Liver (tissue), 3 donors: ENCODE results near the gene CACNA1C.

Experiments
- CTCF ChIP-seq: fragments of 150-350 bp; IDR thresholded peaks from 2 replicates; pipeline ENCODE4 v1.5.1; 2017; ENCODE audit warnings: improper control_type of control experiment, low read depth, low read length; ENCODE audit not compliant: missing input control
- EGR1 ChIP-seq, 2 donors: IDR thresholded peaks; 2 replicates each; pipeline ENCODE4 v1.6.1; 2016 to 2018; ENCODE audit warnings: antibody characterized with exemption in 2 of 2, low read depth in 2 of 2
- MAX ChIP-seq: IDR thresholded peaks from 2 replicates; pipeline ENCODE4 v1.6.1; 2016; ENCODE audit warnings: antibody characterized with exemption
- RAD21 ChIP-seq, 2 donors: IDR thresholded peaks; 2 replicates each; pipeline ENCODE4 v1.6.1; 2016; ENCODE audit warnings: antibody characterized with exemption in 2 of 2, mild to moderate bottlenecking in 2 of 2
- RXRA ChIP-seq, 2 donors: IDR thresholded peaks; 2 replicates each; pipeline ENCODE4 v1.6.1; 2017 to 2018; ENCODE audit warnings: antibody characterized with exemption in 2 of 2, mild to moderate bottlenecking in 1 of 2
- donor health status: healthy.
- donor health status: healthy.

GRCh38 chr12:2498964-2499500, 446.2 kb downstream of the CACNA1C start:
- TF ChIP-seq CTCF = no peak
- no peak for TF ChIP-seq RAD21 (IDR thresholded peaks at IDR 0.05)
- no peak for TF ChIP-seq EGR1 (IDR thresholded peaks at IDR 0.05; ENCODE audit: low read depth in 2 of 2)
- no peak for TF ChIP-seq RXRA (IDR thresholded peaks at IDR 0.05)
- TF ChIP-seq MAX = no peak
